ENCODE results near the gene INIP. TPM values are rescaled to one million over a fixed set of nuclear protein-coding genes. Genes with fewer than 3 reads are reported as not detected.

INIP gene
- total RNA-seq, 1 experiment from 2014 or later, result 24.5 TPM

GRCh38 chr9:112750016-112750763, 32.3 kb upstream of the INIP start, which contains the start of gene SNX30:
TSS of gene SNX30 (plus strand) at chr9:112750760. CDS start at chr9:112751002, 242 bp downstream.
- H3K4me1 ChIP-seq (ENCODE audit: insufficient read depth, low read length), result peaks cover 4% of the 10 kb centered on the region; the same call in 1 of the 2 replicates
- no peaks in the 10 kb centered on the region; a peak in 1 of 5 replicates for H3K9me3 Mint-ChIP-seq
- peak within 1 kb of the TSS; percentile 85 to 91 for H3K4me3 Mint-ChIP-seq
- no peak within 1 kb of the TSS for H3K23ac ChIP-seq (ENCODE audit: insufficient read length, low read depth, low read length)
- no peak within 1 kb of the TSS for H2BK20ac ChIP-seq (ENCODE audit: low read depth, low read length, poor library complexity, severe bottlenecking)
- H3K79me2 ChIP-seq (ENCODE audit: insufficient read depth, low read length), result no peaks in the 10 kb centered on the region
- peak within 1 kb of the TSS; percentile 100 for H3K4me2 ChIP-seq (ENCODE audit: insufficient read depth, insufficient read length, low read length)
- DNase-seq, result peak; percentile 91
- 0 out of 2 replicates have a peak, but pooled peaks cover 1% of the 10 kb centered on the region for H3K27me3 ChIP-seq (ENCODE audit: insufficient read depth, low read length)
- no peak within 1 kb of the TSS for H3K56ac ChIP-seq (ENCODE audit: insufficient read length, low read depth, low read length)
- H3K36me3 Mint-ChIP-seq (ENCODE audit: insufficient read depth in 1 of 3, low read depth in 3 of 3), result no peaks in the 10 kb centered on the region
- TF ChIP-seq CTCF (conservative IDR thresholded peaks at IDR 0.05), result no peak
- no peak within 1 kb of the TSS for H3T11ph ChIP-seq (ENCODE audit: low read length)
- no peak within 1 kb of the TSS for H2BK120ac ChIP-seq (ENCODE audit: low read depth, low read length, poor library complexity, severe bottlenecking)
- peak within 1 kb of the TSS; percentile 92 for H2BK12ac ChIP-seq (ENCODE audit: insufficient read length, low read depth, low read length)
- H2AFZ ChIP-seq (ENCODE audit: low read length), result peak within 1 kb of the TSS; percentile 61
- WGBS (ENCODE audit: extremely low coverage, insufficient read length, low lambda C conversion rate), result no CpG with 5 or more reads among the region's 49 CpGs
- peaks cover 8% of the 10 kb centered on the region for H3K27me3 Mint-ChIP-seq (ENCODE audit: low read depth)
- peak within 1 kb of the TSS; percentile 81 for H3K18ac ChIP-seq (ENCODE audit: insufficient read length, low read depth, low read length)
- H3K23me2 ChIP-seq (ENCODE audit: insufficient read length, low read depth, low read length, poor library complexity, severe bottlenecking), result peaks cover 14% of the 10 kb centered on the region
- H3K79me1 ChIP-seq (ENCODE audit: insufficient read depth, low read depth, low read length, poor library complexity, severe bottlenecking), result no peaks in the 10 kb centered on the region
- peak within 1 kb of the TSS; percentile 66 for H4K5ac ChIP-seq (ENCODE audit: insufficient read length, low read depth, low read length)
- no peaks in the 10 kb centered on the region for H4K20me1 ChIP-seq (ENCODE audit: control insufficient read depth, insufficient read depth, insufficient read length)
- no peak within 1 kb of the TSS for H2BK15ac ChIP-seq (ENCODE audit: low read depth, low read length)
- peaks cover 26 to 28% of the 10 kb centered on the region in 2 experiments for H3K4me1 Mint-ChIP-seq
- peak within 1 kb of the TSS; percentile 91 for H3K14ac ChIP-seq (ENCODE audit: insufficient read depth, low read length)
- H3K4ac ChIP-seq (ENCODE audit: low read depth, low read length), result no peak within 1 kb of the TSS
- H4K8ac ChIP-seq (replicated peaks; ENCODE audit: insufficient read length, low read depth, low read length), result no peak within 1 kb of the TSS
- peak within 1 kb of the TSS in 1 of 3 experiments; percentile 83; a peak in 2 of 7 replicates for H3K27ac Mint-ChIP-seq
- no peak within 1 kb of the TSS for H4K91ac ChIP-seq (ENCODE audit: insufficient read length, low read depth, low read length)
- H2BK5ac ChIP-seq (ENCODE audit: insufficient read length, low read length), result no peak within 1 kb of the TSS
- H3K9ac ChIP-seq (ENCODE audit: extremely low read depth, insufficient read length, low read length), result peak within 1 kb of the TSS; percentile 87
- H3K9me3 ChIP-seq (ENCODE audit: control insufficient read depth, low read depth, low read length), result no peaks in the 10 kb centered on the region
- no peak within 1 kb of the TSS for H3K27ac ChIP-seq (ENCODE audit: insufficient read length, low read depth, low read length)
- no peak within 1 kb of the TSS for H2AK5ac ChIP-seq (ENCODE audit: insufficient read length, low read length)

All from H9 (cell line).